Measurements from ENCODE around the gene MAP3K14. TPM values are rescaled to one million over a fixed set of nuclear protein-coding genes. Genes with fewer than 3 reads are reported as not detected.

The MAP3K14 gene
- total RNA-seq, result 9.6 and 11.5 TPM in 2 replicates
- long read RNA-seq, partial matches to known transcripts, result 0 of 1 reads
- long read RNA-seq, other reads (novel, unspliced or antisense), result 1 of 1 reads

GRCh38 chr17:45316434-45317110 is at the start of gene MAP3K14:
Gene MAP3K14 (minus strand): TSS chr17:45317020. CDS start chr17:45290745, 26,275 bp downstream.
- Mint-ChIP-seq H3K4me1 (peaks cover 50% of the 10 kb centered on the region), H3K27me3 (ENCODE audit: low read depth) (no peaks in the 10 kb centered on the region), H3K9me3 (no peaks in the 10 kb centered on the region), H3K4me3 (peak within 1 kb of the TSS; percentile 95), H3K36me3 (ENCODE audit: low read depth) (no peaks in the 10 kb centered on the region), H3K27ac (ENCODE audit: unreplicated experiment) (peak within 1 kb of the TSS; percentile 92)
- peak; percentile 57 for DNase-seq (ENCODE audit: low read depth, low spot score)
- peak; percentile 15 for TF ChIP-seq CTCF (conservative IDR thresholded peaks at IDR 0.05)

GRCh38 chr17:45366049-45366448 is 49.2 kb upstream of the MAP3K14 start:
- H3K27ac Mint-ChIP-seq (ENCODE audit: unreplicated experiment), result no peak overlapping the region
- no peaks in the 10 kb centered on the region for H3K36me3 Mint-ChIP-seq (ENCODE audit: low read depth)
- H3K27me3 Mint-ChIP-seq (ENCODE audit: low read depth), result peaks cover 8% of the 10 kb centered on the region
- TF ChIP-seq CTCF (conservative IDR thresholded peaks at IDR 0.05), result no peak
- H3K4me3 Mint-ChIP-seq, result no peak overlapping the region
- no peaks in the 10 kb centered on the region for H3K9me3 Mint-ChIP-seq
- no peak for DNase-seq (ENCODE audit: low read depth, low spot score)
- H3K4me1 Mint-ChIP-seq, result peaks cover 11% of the 10 kb centered on the region

GRCh38 chr17:45364531-45365390 is 47.9 kb upstream of the MAP3K14 start:
- no peaks in the 10 kb centered on the region for H3K9me3 Mint-ChIP-seq
- H3K4me3 Mint-ChIP-seq, result no peak overlapping the region
- TF ChIP-seq CTCF (conservative IDR thresholded peaks at IDR 0.05), result no peak
- peak overlapping the region; percentile 76 for H3K27ac Mint-ChIP-seq (ENCODE audit: unreplicated experiment)
- H3K36me3 Mint-ChIP-seq (ENCODE audit: low read depth), result no peaks in the 10 kb centered on the region
- peaks cover 9% of the 10 kb centered on the region for H3K4me1 Mint-ChIP-seq
- H3K27me3 Mint-ChIP-seq (ENCODE audit: low read depth), result peaks cover 13% of the 10 kb centered on the region
- DNase-seq (ENCODE audit: low read depth, low spot score), result no peak

GRCh38 chr17:45363498-45363897 is 46.7 kb upstream of the MAP3K14 start:
- Mint-ChIP-seq H3K4me3 (no peak overlapping the region), H3K36me3 (ENCODE audit: low read depth) (no peaks in the 10 kb centered on the region), H3K27me3 (ENCODE audit: low read depth) (peaks cover 13% of the 10 kb centered on the region), H3K9me3 (no peaks in the 10 kb centered on the region), H3K27ac (ENCODE audit: unreplicated experiment) (no peak overlapping the region), H3K4me1 (peaks cover 9% of the 10 kb centered on the region)
- DNase-seq (ENCODE audit: low read depth, low spot score), result no peak
- TF ChIP-seq CTCF (conservative IDR thresholded peaks at IDR 0.05), result no peak

GRCh38 chr17:45361976-45362375 is 45.2 kb upstream of the MAP3K14 start:
- H3K36me3 Mint-ChIP-seq (ENCODE audit: low read depth), result no peaks in the 10 kb centered on the region
- H3K27me3 Mint-ChIP-seq (ENCODE audit: low read depth), result peaks cover 17% of the 10 kb centered on the region
- no peaks in the 10 kb centered on the region for H3K9me3 Mint-ChIP-seq
- no peak overlapping the region for H3K4me3 Mint-ChIP-seq
- H3K27ac Mint-ChIP-seq (ENCODE audit: unreplicated experiment), result no peak overlapping the region
- peaks cover 9% of the 10 kb centered on the region for H3K4me1 Mint-ChIP-seq
- no peak for DNase-seq (ENCODE audit: low read depth, low spot score)
- no peak for TF ChIP-seq CTCF (conservative IDR thresholded peaks at IDR 0.05)
